A549 (cell line): ENCODE results near the gene ZNF484.

ENCODE experiments used
- BHLHE40 ChIP-seq: IDR thresholded peaks from 2 replicates; pipeline ENCODE4 v1.6.1; 2012; ENCODE audit warnings: low read depth, low read length, inconsistent platforms
- CBX2 ChIP-seq: fragments of 200-600 bp; sonication (generic); IDR thresholded peaks from 2 replicates; pipeline ENCODE4 v1.6.1; 2016; ENCODE audit warnings: low read depth, mild to moderate bottlenecking, borderline replicate concordance
- CEBPB ChIP-seq, 2 experiments: fragments of >200 bp in 1 of 2; sonication (Bioruptor Twin) in 1 of 2; formaldehyde crosslinking in 1 of 2; IDR thresholded peaks; 2 replicates each; pipeline ENCODE4 v1.6.1; 2012 to 2016
- E2F6 ChIP-seq: IDR thresholded peaks from 2 replicates; pipeline ENCODE4 v1.6.1; 2012; ENCODE audit warnings: low read depth, borderline replicate concordance
- HDAC2 ChIP-seq: fragments of 200-600 bp; sonication (generic); IDR thresholded peaks from 2 replicates; pipeline ENCODE4 v1.6.1; 2016
- HES2 ChIP-seq: fragments of >200 bp; sonication (Bioruptor Twin); formaldehyde crosslinking; IDR thresholded peaks from 2 replicates; pipeline ENCODE4 v1.6.1; 2016
- JUN ChIP-seq, 2 experiments: fragments of >200 bp; sonication (Bioruptor Twin); formaldehyde crosslinking; IDR thresholded peaks; 2 replicates in 1 of 2; 3 replicates in 1 of 2; pipeline ENCODE4 v1.6.1; 2016 to 2017
- KDM5A ChIP-seq: fragments of 200-600 bp; sonication (generic); IDR thresholded peaks from 2 replicates; pipeline ENCODE4 v1.6.1; 2016; ENCODE audit warnings: antibody characterized with exemption, mild to moderate bottlenecking
- POLR2A ChIP-seq: IDR thresholded peaks from 2 replicates; pipeline ENCODE4 v1.6.1; 2012; ENCODE audit warnings: mild to moderate bottlenecking, low read length
- SMC3 ChIP-seq: fragments of >200 bp; sonication (Bioruptor Twin); formaldehyde crosslinking; IDR thresholded peaks from 3 replicates; pipeline ENCODE4 v1.6.1; 2018; ENCODE audit warnings: inconsistent platforms
- SREBF2 ChIP-seq: fragments of 450-650 bp; IDR thresholded peaks from 2 replicates; pipeline ENCODE4 v1.6.1; 2014; ENCODE audit warnings: mild to moderate bottlenecking, moderate library complexity
- TF ChIP-seq, protein P1 (sequence below): fragments of 450-650 bp; IDR thresholded peaks from 2 replicates; pipeline ENCODE4 v1.6.1; 2014; ENCODE audit warnings: antibody characterized with exemption
- TF ChIP-seq, protein P2 (sequence below): fragments of >200 bp; sonication (Bioruptor Twin); formaldehyde crosslinking; IDR thresholded peaks from 3 replicates; pipeline ENCODE4 v1.5.1; 2016
- TF ChIP-seq, protein P3 (sequence below): IDR thresholded peaks from 2 replicates; pipeline ENCODE4 v1.6.1; 2012

DNA sequence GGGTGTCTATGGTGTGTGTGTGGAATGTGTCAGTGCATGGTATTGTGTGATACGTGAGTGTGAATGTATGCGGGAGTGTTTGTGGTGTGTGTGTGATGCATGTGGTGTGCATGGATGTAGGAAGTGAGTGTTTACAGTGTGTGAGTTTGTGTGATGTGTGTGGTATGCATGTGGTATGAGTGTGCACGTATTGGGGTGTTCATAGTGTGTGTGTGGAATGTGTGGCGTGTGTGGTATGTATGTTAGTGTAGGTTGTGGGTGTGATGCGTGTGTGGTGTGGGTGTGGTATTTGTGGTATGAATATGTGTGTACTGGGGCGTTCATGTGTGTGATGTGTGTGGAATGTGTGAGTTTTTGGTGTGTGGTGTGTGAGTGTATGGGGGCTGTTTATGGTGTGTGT, 73.1 kb downstream of the ZNF484 start:
- no peak for TF ChIP-seq JUN (IDR thresholded peaks at IDR 0.05)
- TF ChIP-seq, protein P1, sequence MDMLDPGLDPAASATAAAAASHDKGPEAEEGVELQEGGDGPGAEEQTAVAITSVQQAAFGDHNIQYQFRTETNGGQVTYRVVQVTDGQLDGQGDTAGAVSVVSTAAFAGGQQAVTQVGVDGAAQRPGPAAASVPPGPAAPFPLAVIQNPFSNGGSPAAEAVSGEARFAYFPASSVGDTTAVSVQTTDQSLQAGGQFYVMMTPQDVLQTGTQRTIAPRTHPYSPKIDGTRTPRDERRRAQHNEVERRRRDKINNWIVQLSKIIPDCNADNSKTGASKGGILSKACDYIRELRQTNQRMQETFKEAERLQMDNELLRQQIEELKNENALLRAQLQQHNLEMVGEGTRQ, result no peak
- TF ChIP-seq SREBF2, result no peak
- TF ChIP-seq POLR2A, result no peak
- TF ChIP-seq, protein P2, sequence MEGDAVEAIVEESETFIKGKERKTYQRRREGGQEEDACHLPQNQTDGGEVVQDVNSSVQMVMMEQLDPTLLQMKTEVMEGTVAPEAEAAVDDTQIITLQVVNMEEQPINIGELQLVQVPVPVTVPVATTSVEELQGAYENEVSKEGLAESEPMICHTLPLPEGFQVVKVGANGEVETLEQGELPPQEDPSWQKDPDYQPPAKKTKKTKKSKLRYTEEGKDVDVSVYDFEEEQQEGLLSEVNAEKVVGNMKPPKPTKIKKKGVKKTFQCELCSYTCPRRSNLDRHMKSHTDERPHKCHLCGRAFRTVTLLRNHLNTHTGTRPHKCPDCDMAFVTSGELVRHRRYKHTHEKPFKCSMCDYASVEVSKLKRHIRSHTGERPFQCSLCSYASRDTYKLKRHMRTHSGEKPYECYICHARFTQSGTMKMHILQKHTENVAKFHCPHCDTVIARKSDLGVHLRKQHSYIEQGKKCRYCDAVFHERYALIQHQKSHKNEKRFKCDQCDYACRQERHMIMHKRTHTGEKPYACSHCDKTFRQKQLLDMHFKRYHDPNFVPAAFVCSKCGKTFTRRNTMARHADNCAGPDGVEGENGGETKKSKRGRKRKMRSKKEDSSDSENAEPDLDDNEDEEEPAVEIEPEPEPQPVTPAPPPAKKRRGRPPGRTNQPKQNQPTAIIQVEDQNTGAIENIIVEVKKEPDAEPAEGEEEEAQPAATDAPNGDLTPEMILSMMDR, result no peak
- no peak for TF ChIP-seq SMC3
- no peak for TF ChIP-seq HDAC2
- TF ChIP-seq E2F6, result no peak
- TF ChIP-seq, protein P3, sequence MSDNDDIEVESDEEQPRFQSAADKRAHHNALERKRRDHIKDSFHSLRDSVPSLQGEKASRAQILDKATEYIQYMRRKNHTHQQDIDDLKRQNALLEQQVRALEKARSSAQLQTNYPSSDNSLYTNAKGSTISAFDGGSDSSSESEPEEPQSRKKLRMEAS, result no peak
- no peak for TF ChIP-seq BHLHE40
- TF ChIP-seq KDM5A, result no peak
- no peak for TF ChIP-seq CBX2
- no peak for TF ChIP-seq CEBPB (IDR thresholded peaks at IDR 0.05)
- no peak for TF ChIP-seq HES2
